Stimulated activated CD8-positive, alpha-beta memory T cell treated with anti-CD3 and anti-CD28 coated beads, Interleukin-12 subunit alpha, Interleukin-12 subunit beta, amount 100 ng/mL, for 24 hours (primary cell): ENCODE measurements around the gene MFAP2.
"Not testable (repeated sequence)": the region's sequence is repeated elsewhere in the genome, so short reads cannot be mapped to it uniquely, and the experiment has no call there.

Source experiments
- DNase-seq: peaks from one replicate; pipeline ENCODE4 v3.0.0-alpha.2; 2020; ENCODE audit errors: extremely low read depth

Gene MFAP2

GRCh38 chr1:16961297-16962133, 18.9 kb downstream of the MFAP2 start:
- no peak for DNase-seq

- peak; percentile 39 for DNase-seq
Measured at GRCh38 chr1:16960560-16961296, 19.7 kb downstream of the MFAP2 start.

GRCh38 chr1:16958475-16958874, 21.9 kb downstream of the MFAP2 start:
- DNase-seq = no peak

GRCh38 chr1:16957731-16958130, 22.7 kb downstream of the MFAP2 start:
- no peak for DNase-seq

- DNase-seq = no peak
Measured at GRCh38 chr1:16956775-16957174, 23.6 kb downstream of the MFAP2 start.

GRCh38 chr1:16955186-16955585, 25.2 kb downstream of the MFAP2 start:
- DNase-seq = no peak

- no peak for DNase-seq
Measured at GRCh38 chr1:16954579-16954978, 25.8 kb downstream of the MFAP2 start.

GRCh38 chr1:16952376-16952775, 28.0 kb downstream of the MFAP2 start:
- not testable (repeated sequence) for DNase-seq

GRCh38 chr1:16949026-16949425, 31.4 kb downstream of the MFAP2 start:
- not testable (repeated sequence) for DNase-seq

GRCh38 chr1:16948282-16948891, 32.0 kb downstream of the MFAP2 start:
- DNase-seq = not testable (repeated sequence)

- DNase-seq = no peak
Measured at GRCh38 chr1:16946646-16947045, 33.8 kb downstream of the MFAP2 start.

GRCh38 chr1:16946185-16946584, 34.2 kb downstream of the MFAP2 start:
- DNase-seq = not testable (repeated sequence)

- DNase-seq = not testable (repeated sequence)
Measured at GRCh38 chr1:16945512-16945911, 34.9 kb downstream of the MFAP2 start.

GRCh38 chr1:16944038-16944437, 36.4 kb downstream of the MFAP2 start:
- no peak for DNase-seq

GRCh38 chr1:16939386-16940180, 40.8 kb downstream of the MFAP2 start:
- not testable (repeated sequence) for DNase-seq

GRCh38 chr1:16938351-16939321, 41.8 kb downstream of the MFAP2 start:
- no peak for DNase-seq

- not testable (repeated sequence) for DNase-seq
Measured at GRCh38 chr1:16936580-16936979, 43.8 kb downstream of the MFAP2 start.

GRCh38 chr1:16933945-16934344, 46.5 kb downstream of the MFAP2 start:
- DNase-seq = not testable (repeated sequence)

- not testable (repeated sequence) for DNase-seq
Measured at GRCh38 chr1:16931206-16931934, 49.0 kb downstream of the MFAP2 start.
